ENCODE measurements around the gene PATE1. TPM values are rescaled to one million over a fixed set of nuclear protein-coding genes. Genes with fewer than 3 reads are reported as not detected.
"Not testable (repeated sequence)": the region's sequence is repeated elsewhere in the genome, so short reads cannot be mapped to it uniquely, and the experiment has no call there.

The PATE1 gene
- total RNA-seq (not detected), polyA plus RNA-seq (ENCODE audit: insufficient read length in 2 of 2) (under 1 TPM in 1 of 2 donors, not detected in 1; 0.24 TPM)
- long read RNA-seq, donor 1, result 0 reads
- long read RNA-seq, donor 2, result 0 reads
- long read RNA-seq, donor 3, result 0 reads
- long read RNA-seq, donor 4, result 0 reads

- no CpG with 5 or more reads among the region's 3 CpGs for WGBS (ENCODE audit: insufficient coverage)
- no peaks in the 10 kb centered on the region for H3K27me3 ChIP-seq (ENCODE audit: control insufficient read depth, insufficient read depth, low read length)
- H3K9me3 ChIP-seq (ENCODE audit: control insufficient read depth, insufficient read depth, low read length), result no peaks in the 10 kb centered on the region
- H3K4me1 ChIP-seq (ENCODE audit: control insufficient read depth, insufficient read depth, low read length), result no peaks in the 10 kb centered on the region
- no peak within 1 kb of the TSS for H3K4me3 ChIP-seq (ENCODE audit: low read depth, low read length)
- no peak for DNase-seq (ENCODE audit: low read depth in 4 of 6, low spot score in 6 of 6)
- no peaks in the 10 kb centered on the region for H3K36me3 ChIP-seq (ENCODE audit: control insufficient read depth, insufficient read depth, low read length)
- no peak within 1 kb of the TSS for H3K27ac ChIP-seq (ENCODE audit: low read depth, low read length)
Observed at GRCh38 chr11:125745979-125746378, at the start of gene PATE1. TSS of gene PATE1 (plus strand) at chr11:125746279. CDS start at chr11:125746305, 26 bp downstream.

- peak in 1 of 6 donors; percentile 77 for DNase-seq (ENCODE audit: low read depth in 4 of 6, low spot score in 6 of 6)
- no peaks in the 10 kb centered on the region for H3K4me1 ChIP-seq (ENCODE audit: control insufficient read depth, insufficient read depth, low read length)
- no peak overlapping the region for H3K4me3 ChIP-seq (ENCODE audit: low read depth, low read length)
- H3K36me3 ChIP-seq (ENCODE audit: control insufficient read depth, insufficient read depth, low read length), result no peaks in the 10 kb centered on the region
- WGBS (ENCODE audit: insufficient coverage), result no CpG with 5 or more reads among the region's 6 CpGs
- H3K27me3 ChIP-seq (ENCODE audit: control insufficient read depth, insufficient read depth, low read length), result no peaks in the 10 kb centered on the region
- no peaks in the 10 kb centered on the region for H3K9me3 ChIP-seq (ENCODE audit: control insufficient read depth, insufficient read depth, low read length)
- no peak overlapping the region for H3K27ac ChIP-seq (ENCODE audit: low read depth, low read length)
Observed at GRCh38 chr11:125701018-125701610, 45.0 kb upstream of the PATE1 start.

- Histone ChIP-seq H3K27ac (ENCODE audit: low read depth, low read length) (no peak overlapping the region), H3K36me3 (ENCODE audit: control insufficient read depth, insufficient read depth, low read length) (no peaks in the 10 kb centered on the region), H3K9me3 (ENCODE audit: control insufficient read depth, insufficient read depth, low read length) (no peaks in the 10 kb centered on the region), H3K4me3 (ENCODE audit: low read depth, low read length) (no peak overlapping the region), H3K4me1 (ENCODE audit: control insufficient read depth, insufficient read depth, low read length) (no peaks in the 10 kb centered on the region), H3K27me3 (ENCODE audit: control insufficient read depth, insufficient read depth, low read length) (no peaks in the 10 kb centered on the region)
- WGBS (ENCODE audit: insufficient coverage), result 32% methylated on average over 6 of the region's 6 CpGs
- no peak for DNase-seq (ENCODE audit: low read depth in 4 of 6, low spot score in 6 of 6)
Observed at GRCh38 chr11:125701858-125702621, 44.0 kb upstream of the PATE1 start.

- not testable (repeated sequence) for H3K9me3 ChIP-seq (ENCODE audit: control insufficient read depth, insufficient read depth, low read length); H3K4me1 ChIP-seq (ENCODE audit: control insufficient read depth, insufficient read depth, low read length); DNase-seq (ENCODE audit: low read depth in 4 of 6, low spot score in 6 of 6); H3K36me3 ChIP-seq (ENCODE audit: control insufficient read depth, insufficient read depth, low read length); H3K27ac ChIP-seq (ENCODE audit: low read depth, low read length); H3K27me3 ChIP-seq (ENCODE audit: control insufficient read depth, insufficient read depth, low read length); H3K4me3 ChIP-seq (ENCODE audit: low read depth, low read length)
- WGBS (ENCODE audit: insufficient coverage), result 98% methylated on average over 12 of the region's 24 CpGs
Observed at GRCh38 chr11:125704686-125705085, 41.4 kb upstream of the PATE1 start.

- no peak for DNase-seq (ENCODE audit: low read depth in 4 of 6, low spot score in 6 of 6)
- 97% methylated on average over 6 of the region's 6 CpGs for WGBS (ENCODE audit: insufficient coverage)
- Histone ChIP-seq H3K27me3 (ENCODE audit: control insufficient read depth, insufficient read depth, low read length) (no peaks in the 10 kb centered on the region), H3K27ac (ENCODE audit: low read depth, low read length) (no peak overlapping the region), H3K4me1 (ENCODE audit: control insufficient read depth, insufficient read depth, low read length) (no peaks in the 10 kb centered on the region), H3K4me3 (ENCODE audit: low read depth, low read length) (no peak overlapping the region), H3K9me3 (ENCODE audit: control insufficient read depth, insufficient read depth, low read length) (peaks cover 2% of the 10 kb centered on the region), H3K36me3 (ENCODE audit: control insufficient read depth, insufficient read depth, low read length) (no peaks in the 10 kb centered on the region)
Observed at GRCh38 chr11:125720781-125721180, 25.3 kb upstream of the PATE1 start.

- no peaks in the 10 kb centered on the region for H3K9me3 ChIP-seq (ENCODE audit: control insufficient read depth, insufficient read depth, low read length)
- DNase-seq (ENCODE audit: low read depth in 4 of 6, low spot score in 6 of 6), result peak in 1 of 6 donors; percentile 4
- no peaks in the 10 kb centered on the region for H3K4me1 ChIP-seq (ENCODE audit: control insufficient read depth, insufficient read depth, low read length)
- no peaks in the 10 kb centered on the region for H3K27me3 ChIP-seq (ENCODE audit: control insufficient read depth, insufficient read depth, low read length)
- H3K4me3 ChIP-seq (ENCODE audit: low read depth, low read length), result no peak overlapping the region
- no CpG with 5 or more reads among the region's 1 CpG for WGBS (ENCODE audit: insufficient coverage)
- H3K27ac ChIP-seq (ENCODE audit: low read depth, low read length), result no peak overlapping the region
- H3K36me3 ChIP-seq (ENCODE audit: control insufficient read depth, insufficient read depth, low read length), result no peaks in the 10 kb centered on the region
Observed at GRCh38 chr11:125724125-125724524, 22.0 kb upstream of the PATE1 start.

- Histone ChIP-seq H3K4me1 (ENCODE audit: control insufficient read depth, insufficient read depth, low read length) (no peaks in the 10 kb centered on the region), H3K27ac (ENCODE audit: low read depth, low read length) (no peak overlapping the region), H3K9me3 (ENCODE audit: control insufficient read depth, insufficient read depth, low read length) (no peaks in the 10 kb centered on the region), H3K36me3 (ENCODE audit: control insufficient read depth, insufficient read depth, low read length) (no peaks in the 10 kb centered on the region), H3K27me3 (ENCODE audit: control insufficient read depth, insufficient read depth, low read length) (no peaks in the 10 kb centered on the region), H3K4me3 (ENCODE audit: low read depth, low read length) (no peak overlapping the region)
- WGBS (ENCODE audit: insufficient coverage), result 65% methylated on average over 2 of the region's 3 CpGs
- DNase-seq (ENCODE audit: low read depth in 4 of 6, low spot score in 6 of 6), result no peak
Observed at GRCh38 chr11:125728969-125729368, 17.1 kb upstream of the PATE1 start.

GRCh38 chr11:125740617-125741016 is 5.5 kb upstream of the PATE1 start:
- H3K9me3 ChIP-seq (ENCODE audit: control insufficient read depth, insufficient read depth, low read length), result no peaks in the 10 kb centered on the region
- H3K27ac ChIP-seq (ENCODE audit: low read depth, low read length), result no peak overlapping the region
- H3K4me1 ChIP-seq (ENCODE audit: control insufficient read depth, insufficient read depth, low read length), result no peaks in the 10 kb centered on the region

GRCh38 chr11:125743681-125744080 is 2.4 kb upstream of the PATE1 start:
- Histone ChIP-seq H3K36me3 (ENCODE audit: control insufficient read depth, insufficient read depth, low read length) (no peaks in the 10 kb centered on the region), H3K27ac (ENCODE audit: low read depth, low read length) (no peak overlapping the region), H3K4me3 (ENCODE audit: low read depth, low read length) (no peak overlapping the region), H3K4me1 (ENCODE audit: control insufficient read depth, insufficient read depth, low read length) (no peaks in the 10 kb centered on the region), H3K9me3 (ENCODE audit: control insufficient read depth, insufficient read depth, low read length) (no peaks in the 10 kb centered on the region), H3K27me3 (ENCODE audit: control insufficient read depth, insufficient read depth, low read length) (no peaks in the 10 kb centered on the region)
- 80% methylated on average over 1 of the region's 1 CpG for WGBS (ENCODE audit: insufficient coverage)
- no peak for DNase-seq (ENCODE audit: low read depth in 4 of 6, low spot score in 6 of 6)

More at GRCh38 chr11:125740617-125741016, 5.5 kb upstream of the PATE1 start:
- no peak overlapping the region for H3K4me3 ChIP-seq (ENCODE audit: low read depth, low read length)
- DNase-seq (ENCODE audit: low read depth in 4 of 6, low spot score in 6 of 6), result no peak
- no peaks in the 10 kb centered on the region for H3K36me3 ChIP-seq (ENCODE audit: control insufficient read depth, insufficient read depth, low read length)
- H3K27me3 ChIP-seq (ENCODE audit: control insufficient read depth, insufficient read depth, low read length), result no peaks in the 10 kb centered on the region

GRCh38 chr11:125750629-125751028 is 4.5 kb downstream of the PATE1 start:
- Histone ChIP-seq H3K27me3 (ENCODE audit: control insufficient read depth, insufficient read depth, low read length) (no peaks in the 10 kb centered on the region), H3K9me3 (ENCODE audit: control insufficient read depth, insufficient read depth, low read length) (no peaks in the 10 kb centered on the region), H3K36me3 (ENCODE audit: control insufficient read depth, insufficient read depth, low read length) (no peaks in the 10 kb centered on the region), H3K4me1 (ENCODE audit: control insufficient read depth, insufficient read depth, low read length) (no peaks in the 10 kb centered on the region), H3K27ac (ENCODE audit: low read depth, low read length) (no peak overlapping the region), H3K4me3 (ENCODE audit: low read depth, low read length) (no peak overlapping the region)
- WGBS (ENCODE audit: insufficient coverage), result no CpG with 5 or more reads among the region's 2 CpGs
- DNase-seq (ENCODE audit: low read depth in 4 of 6, low spot score in 6 of 6), result no peak
